Neural crest cell (in vitro differentiated cells): ENCODE data around the gene PRR5. TPM values are rescaled to one million over a fixed set of nuclear protein-coding genes. Genes with fewer than 3 reads are reported as not detected.
A peak's percentile ranks its signal among the peaks of the same experiment; 100 is the strongest.

Source experiments
- DNase-seq: peaks from one replicate; pipeline ENCODE4 v3.0.0; 2021; ENCODE audit warnings: low read depth, mixed read lengths, low spot score
- H3K27ac Mint-ChIP-seq: one replicate; pipeline ENCODE4 v1.8.0; 2021; ENCODE audit warnings: mild to moderate bottlenecking, mixed read lengths; ENCODE audit not compliant: unreplicated experiment
- H3K27me3 Mint-ChIP-seq: 2 replicates; pipeline ENCODE4 v1.8.0; 2021; ENCODE audit warnings: low read depth, mild to moderate bottlenecking, mixed read lengths
- H3K36me3 Mint-ChIP-seq: 2 replicates; pipeline ENCODE4 v1.8.0; 2021; ENCODE audit warnings: low read depth, mild to moderate bottlenecking, mixed read lengths
- H3K4me1 Mint-ChIP-seq: 2 replicates; pipeline ENCODE4 v1.8.0; 2021; ENCODE audit warnings: mixed read lengths
- H3K4me3 Mint-ChIP-seq: one replicate; pipeline ENCODE4 v1.8.0; 2021; ENCODE audit warnings: mild to moderate bottlenecking, mixed read lengths
- H3K9me3 Mint-ChIP-seq: 2 replicates; pipeline ENCODE4 v1.8.0; 2021; ENCODE audit warnings: mixed read lengths
- total RNA-seq: library from RNA; stranded (reverse); gene quantifications from 2 replicates; pipeline ENCODE4 v1.2.1, GENCODE V29; 2021
- TF ChIP-seq, protein P1 (sequence below): fragments of 200-600 bp; sonication (generic); conservative IDR thresholded peaks from 2 replicates; pipeline ENCODE4 v1.5.0; 2021; ENCODE audit warnings: antibody characterized with exemption, mild to moderate bottlenecking

PRR5 gene
- total RNA-seq, 1 donor from 2014 or later: 11.9 TPM

DNA sequence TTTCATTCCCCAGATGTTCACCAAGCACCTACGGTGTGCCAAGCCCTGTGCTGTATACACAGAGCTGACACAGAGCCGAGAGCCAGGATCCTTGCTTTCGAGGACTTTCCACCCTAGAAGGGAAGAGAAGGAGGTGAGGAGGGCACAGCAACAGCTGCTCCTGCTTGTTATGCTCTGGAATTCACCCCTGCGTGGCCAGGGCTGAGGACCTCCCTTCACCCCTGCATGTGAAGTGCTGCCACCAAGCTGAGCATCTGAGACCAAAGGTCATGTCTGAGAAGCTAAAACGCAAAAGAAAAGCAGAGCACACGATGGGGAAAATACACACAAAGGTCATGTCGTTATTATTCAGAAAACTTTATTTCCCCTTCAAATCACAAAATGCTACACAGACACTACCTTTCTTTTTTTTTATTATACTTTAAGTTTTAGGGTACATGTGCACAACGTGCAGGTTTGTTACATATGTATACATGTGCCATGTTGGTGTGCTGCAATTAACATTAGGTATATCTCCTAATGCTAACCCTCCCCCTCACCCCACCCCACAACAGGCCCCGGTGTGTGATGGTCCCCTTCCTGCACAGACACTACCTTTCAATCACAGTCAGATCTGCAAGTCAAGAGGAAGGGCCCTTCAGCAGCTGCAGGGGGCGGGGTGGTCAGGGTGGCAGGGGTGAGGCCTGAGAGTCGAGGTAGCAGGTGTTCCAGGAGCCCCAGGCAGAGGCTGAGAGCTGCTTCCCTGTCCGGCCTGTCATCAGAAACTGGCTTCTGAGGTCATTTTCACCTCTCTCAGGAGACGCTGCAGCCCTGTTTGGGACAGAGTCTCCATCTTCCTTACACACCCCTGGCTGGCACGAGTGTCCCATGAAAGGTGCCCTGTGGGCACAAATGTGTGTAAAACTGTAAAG lies 40.1 kb upstream of the PRR5 start:
- no peaks in the 10 kb centered on the region for H3K36me3 Mint-ChIP-seq
- peaks cover 30% of the 10 kb centered on the region for H3K4me1 Mint-ChIP-seq
- H3K9me3 Mint-ChIP-seq: no peaks in the 10 kb centered on the region
- no peaks in the 10 kb centered on the region for H3K27me3 Mint-ChIP-seq
- DNase-seq: no peak
- no peak overlapping the region for H3K27ac Mint-ChIP-seq
- TF ChIP-seq, protein P1, sequence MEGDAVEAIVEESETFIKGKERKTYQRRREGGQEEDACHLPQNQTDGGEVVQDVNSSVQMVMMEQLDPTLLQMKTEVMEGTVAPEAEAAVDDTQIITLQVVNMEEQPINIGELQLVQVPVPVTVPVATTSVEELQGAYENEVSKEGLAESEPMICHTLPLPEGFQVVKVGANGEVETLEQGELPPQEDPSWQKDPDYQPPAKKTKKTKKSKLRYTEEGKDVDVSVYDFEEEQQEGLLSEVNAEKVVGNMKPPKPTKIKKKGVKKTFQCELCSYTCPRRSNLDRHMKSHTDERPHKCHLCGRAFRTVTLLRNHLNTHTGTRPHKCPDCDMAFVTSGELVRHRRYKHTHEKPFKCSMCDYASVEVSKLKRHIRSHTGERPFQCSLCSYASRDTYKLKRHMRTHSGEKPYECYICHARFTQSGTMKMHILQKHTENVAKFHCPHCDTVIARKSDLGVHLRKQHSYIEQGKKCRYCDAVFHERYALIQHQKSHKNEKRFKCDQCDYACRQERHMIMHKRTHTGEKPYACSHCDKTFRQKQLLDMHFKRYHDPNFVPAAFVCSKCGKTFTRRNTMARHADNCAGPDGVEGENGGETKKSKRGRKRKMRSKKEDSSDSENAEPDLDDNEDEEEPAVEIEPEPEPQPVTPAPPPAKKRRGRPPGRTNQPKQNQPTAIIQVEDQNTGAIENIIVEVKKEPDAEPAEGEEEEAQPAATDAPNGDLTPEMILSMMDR: no peak
- H3K4me3 Mint-ChIP-seq: no peak overlapping the region

DNA sequence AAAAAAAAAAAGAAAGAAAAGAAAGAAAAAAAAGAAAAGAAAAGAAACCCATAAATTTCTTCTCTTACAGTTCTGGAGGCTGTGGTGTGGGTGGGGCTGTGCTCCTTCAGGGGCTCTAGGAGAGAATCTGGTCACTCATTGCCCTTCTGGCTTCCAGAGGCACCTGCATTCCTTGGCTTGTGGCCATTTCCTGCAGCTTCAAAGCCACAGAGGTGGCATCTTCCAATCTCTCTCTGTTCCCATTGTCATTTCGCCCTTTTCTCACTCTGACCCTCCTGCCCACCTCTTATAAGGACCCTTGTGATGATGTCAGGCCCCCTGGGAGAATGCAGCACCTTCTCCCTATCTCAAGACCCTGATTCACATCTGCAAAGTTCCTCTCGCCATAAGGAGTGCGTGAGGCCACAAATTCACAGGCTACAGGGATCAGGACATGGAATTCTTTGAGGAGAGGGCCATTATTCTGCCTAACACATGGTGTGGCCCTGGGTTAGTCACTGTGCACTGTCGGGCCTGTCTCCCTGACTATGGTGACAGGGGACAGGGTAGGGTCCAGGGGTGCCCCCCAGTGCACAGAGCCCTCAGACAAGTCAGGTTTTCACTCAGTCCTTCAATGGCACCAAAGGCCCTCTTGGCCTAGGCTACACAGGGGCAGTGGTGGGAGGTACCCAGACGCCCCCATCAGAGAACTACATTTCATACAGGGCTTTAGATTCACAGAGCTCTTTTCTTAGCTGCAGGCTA lies 38.6 kb upstream of the PRR5 start:
- no peak for DNase-seq

DNA sequence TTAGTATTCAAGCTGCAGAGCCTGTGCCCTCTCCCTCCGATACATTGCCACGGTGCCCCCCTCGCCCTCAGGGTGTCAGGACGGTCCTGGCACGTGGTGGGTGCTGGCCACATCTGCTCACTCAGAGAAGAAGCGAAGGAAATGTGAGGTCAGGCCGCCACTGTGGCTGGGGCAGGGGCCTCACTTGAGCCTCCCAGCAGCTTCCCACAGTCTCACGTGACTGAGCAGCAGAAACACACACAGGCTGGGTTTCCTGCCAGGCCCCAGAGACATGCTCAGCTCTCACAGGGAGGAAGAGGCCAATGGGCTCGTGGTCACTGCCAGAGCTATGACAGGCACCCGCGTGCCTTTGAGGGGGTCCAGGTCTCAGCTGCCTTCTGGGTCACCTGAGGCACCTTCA lies 37.9 kb upstream of the PRR5 start:
- Mint-ChIP-seq H3K4me1 (peaks cover 29% of the 10 kb centered on the region), H3K4me3 (no peak overlapping the region), H3K36me3 (no peaks in the 10 kb centered on the region), H3K9me3 (no peaks in the 10 kb centered on the region), H3K27ac (peak overlapping the region; percentile 35), H3K27me3 (peaks cover 7% of the 10 kb centered on the region)
- no peak for DNase-seq
- TF ChIP-seq, protein P1: no peak

More for the DNA sequence above, 38.6 kb upstream of the PRR5 start:
- H3K4me3 Mint-ChIP-seq: no peak overlapping the region
- H3K36me3 Mint-ChIP-seq: no peaks in the 10 kb centered on the region
- peaks cover 29% of the 10 kb centered on the region for H3K4me1 Mint-ChIP-seq
- no peaks in the 10 kb centered on the region for H3K9me3 Mint-ChIP-seq
- TF ChIP-seq, protein P1: no peak
- no peak overlapping the region for H3K27ac Mint-ChIP-seq
- peaks cover 7% of the 10 kb centered on the region for H3K27me3 Mint-ChIP-seq

DNA sequence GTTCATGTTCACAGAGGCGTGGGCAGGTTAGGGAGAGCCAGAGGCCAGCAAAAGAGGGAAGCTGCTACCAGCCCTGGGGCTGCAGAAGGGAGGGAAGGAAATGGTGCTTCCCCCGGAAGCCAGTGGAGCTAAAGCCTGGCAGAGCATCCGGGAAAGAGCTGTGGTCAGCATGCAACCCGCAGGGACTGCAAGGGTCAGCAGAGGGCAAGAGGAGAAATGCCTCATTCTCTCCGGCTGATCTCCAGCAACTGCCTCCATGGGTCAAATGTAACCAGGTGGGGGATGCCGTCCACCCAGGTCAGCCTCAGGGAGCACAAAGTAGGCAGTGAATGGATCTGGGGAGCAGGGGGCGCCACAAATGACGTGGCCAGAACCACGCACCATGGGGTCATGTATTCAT lies 36.9 kb upstream of the PRR5 start:
- no peaks in the 10 kb centered on the region for H3K36me3 Mint-ChIP-seq
- TF ChIP-seq, protein P1: no peak
- peaks cover 29% of the 10 kb centered on the region for H3K4me1 Mint-ChIP-seq
- DNase-seq: no peak
- no peaks in the 10 kb centered on the region for H3K9me3 Mint-ChIP-seq
- peak overlapping the region; percentile 47 for H3K4me3 Mint-ChIP-seq
- H3K27ac Mint-ChIP-seq: no peak overlapping the region
- H3K27me3 Mint-ChIP-seq: peaks cover 7% of the 10 kb centered on the region

DNA sequence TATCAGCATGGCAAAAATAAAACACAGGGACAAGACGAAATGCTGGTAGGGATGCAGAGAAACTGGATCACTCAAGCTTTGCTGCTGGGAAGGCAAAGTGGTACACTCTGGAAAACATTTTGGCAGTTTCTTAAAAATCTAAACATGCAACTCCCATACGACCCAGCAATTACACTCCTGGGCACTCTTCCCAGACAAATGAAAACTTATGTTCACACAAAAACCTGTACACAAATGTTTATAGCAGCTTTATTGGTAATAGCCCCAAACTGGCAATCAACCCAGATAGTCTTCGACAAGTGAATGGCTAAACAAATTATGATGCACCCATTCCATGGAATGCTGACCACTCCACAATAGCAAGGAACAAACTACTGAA lies 35.8 kb upstream of the PRR5 start:
- Mint-ChIP-seq H3K4me1 (peaks cover 30% of the 10 kb centered on the region), H3K4me3 (peak overlapping the region; percentile 64), H3K27me3 (peaks cover 7% of the 10 kb centered on the region), H3K9me3 (no peaks in the 10 kb centered on the region), H3K36me3 (no peaks in the 10 kb centered on the region), H3K27ac (no peak overlapping the region)
- TF ChIP-seq, protein P1: no peak
- DNase-seq: no peak
